A673 (cell line): ENCODE results near the gene SSBP2. TPM values are rescaled to one million over a fixed set of nuclear protein-coding genes. Genes with fewer than 3 reads are reported as not detected.

Source experiments
- BruUV-seq: library from RNA; stranded (reverse); fragments of 400-500 nt; replicated peaks from 2 replicates; lab custom pipeline; 2021; lab: Mats Ljungman, UMichigan
- CTCF ChIA-PET: fragments of 300-600 bp; sonication (Branson Sonifier 250); formaldehyde crosslinking; loops from one replicate; lab custom pipeline; 2022; ENCODE audit warnings: antibody characterized with exemption; lab: Charles Lee
- POLR2A ChIA-PET: fragments of 300-600 bp; sonication (Branson Sonifier 250); formaldehyde crosslinking; loops from one replicate; lab custom pipeline; 2022; ENCODE audit warnings: antibody characterized with exemption; ENCODE audit not compliant: low non-redundant PET; lab: Charles Lee
- DNase-seq: peaks from one replicate; pipeline ENCODE4 v3.0.0-alpha.2; 2015; ENCODE audit warnings: low spot score
- H3K27ac ChIP-seq: fragments of 200-600 bp; sonication (generic); 2 replicates; pipeline ENCODE4 v1.5.1; 2016; ENCODE audit warnings: mixed run types, low read depth, mild to moderate bottlenecking, mixed read lengths, antibody characterized with exemption, low read length; ENCODE audit not compliant: poor library complexity, severe bottlenecking
- H3K27me3 ChIP-seq: fragments of 200-600 bp; sonication (generic); replicated peaks from 2 replicates; pipeline ENCODE4 v1.6.1; 2017; ENCODE audit warnings: mixed run types, low read depth, mild to moderate bottlenecking, mixed read lengths, antibody characterized with exemption, low read length; ENCODE audit not compliant: insufficient read depth, poor library complexity
- H3K36me3 ChIP-seq: fragments of 200-600 bp; sonication (generic); 2 replicates; pipeline ENCODE4 v1.6.1; 2016; ENCODE audit warnings: mixed run types, mild to moderate bottlenecking, mixed read lengths, antibody characterized with exemption, low read length; ENCODE audit not compliant: insufficient read depth, poor library complexity, severe bottlenecking
- H3K4me1 ChIP-seq: fragments of 200-600 bp; sonication (generic); 2 replicates; pipeline ENCODE4 v1.6.1; 2017; ENCODE audit warnings: mixed run types, mild to moderate bottlenecking, mixed read lengths, antibody characterized with exemption, low read length; ENCODE audit not compliant: insufficient read depth, poor library complexity, severe bottlenecking
- H3K4me3 ChIP-seq: fragments of 200-600 bp; sonication (generic); 2 replicates; pipeline ENCODE4 v1.5.1; 2016; ENCODE audit warnings: low read depth, mixed run types, mild to moderate bottlenecking, mixed read lengths, low read length; ENCODE audit not compliant: poor library complexity, severe bottlenecking
- H3K9me3 ChIP-seq: fragments of 200-600 bp; sonication (generic); 2 replicates; pipeline ENCODE4 v1.6.1; 2016; ENCODE audit warnings: mixed run types, low read depth, mild to moderate bottlenecking, mixed read lengths, antibody characterized with exemption, low read length; ENCODE audit not compliant: poor library complexity, severe bottlenecking
- EZH2 ChIP-seq: fragments of 200-600 bp; sonication (generic); IDR thresholded peaks from 2 replicates; pipeline ENCODE4 v1.6.1; 2017; ENCODE audit warnings: borderline replicate concordance, low read depth, mild to moderate bottlenecking, mixed read lengths, antibody characterized with exemption, low read length; ENCODE audit not compliant: poor library complexity, severe bottlenecking
- intact Hi-C: fragments of 100-400 bp; cut with micrococcal nuclease; formaldehyde crosslinking; loops from one replicate; pipeline ENCODE4 v1.10.0; 2022; ENCODE audit not compliant: unreplicated experiment
- total RNA-seq: library from RNA; stranded (reverse); gene quantifications from 2 replicates; pipeline ENCODE4 v1.2.3, GENCODE V29; 2021
- TF ChIP-seq, protein P1 (sequence below): fragments of 300-800, 200-600 bp; sonication (generic); conservative IDR thresholded peaks from 2 replicates; pipeline ENCODE4 v1.5.1; 2017; ENCODE audit warnings: low read depth, mild to moderate bottlenecking, antibody characterized with exemption, low read length, moderate library complexity, mixed read lengths

The SSBP2 gene
- total RNA-seq, 1 experiment from 2014 or later, result 42.8 TPM

DNA sequence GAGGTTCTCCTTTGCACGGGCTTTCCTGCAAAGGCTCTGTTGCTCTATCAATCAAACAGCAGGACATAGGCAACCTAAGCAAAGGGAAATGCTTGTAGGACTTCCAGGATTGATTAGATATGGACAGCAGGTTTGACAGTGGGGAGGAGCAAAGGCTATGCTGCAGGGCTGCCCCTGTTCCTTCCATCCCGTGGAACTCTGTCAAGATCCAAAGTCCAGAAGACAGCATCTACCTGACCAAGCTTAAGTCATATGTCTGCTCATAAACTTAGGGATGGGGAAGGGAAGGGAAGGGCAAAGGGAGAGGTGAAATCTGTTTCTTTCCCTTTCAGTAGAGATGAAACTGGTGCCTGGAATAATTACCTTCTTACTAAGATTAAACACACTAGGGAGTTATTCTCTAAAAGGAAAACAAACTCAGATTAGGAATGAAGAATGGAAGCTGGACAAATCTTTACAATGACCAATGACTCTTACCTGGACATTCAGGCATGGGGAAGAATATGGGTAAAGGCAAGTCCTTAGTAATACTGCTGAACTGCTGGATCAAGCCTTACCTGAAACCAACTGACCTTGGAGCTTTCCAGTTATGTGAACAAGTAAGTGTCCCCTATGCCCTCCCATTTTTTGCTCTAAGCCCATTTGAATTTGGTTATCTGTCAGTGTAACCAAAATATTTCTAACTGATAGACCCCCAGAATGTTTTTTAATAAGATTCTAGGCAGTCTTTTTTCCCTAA, 348.5 kb downstream of the SSBP2 start:
- Histone ChIP-seq H3K4me3 (no peak overlapping the region), H3K36me3 (no peaks in the 10 kb centered on the region), H3K4me1 (no peaks in the 10 kb centered on the region), H3K9me3 (no peaks in the 10 kb centered on the region), H3K27ac (no peak overlapping the region), H3K27me3 (no peaks in the 10 kb centered on the region)
- POLR2A ChIA-PET, result no interaction called here
- intact Hi-C loops, result no loop called here
- TF ChIP-seq, protein P1, sequence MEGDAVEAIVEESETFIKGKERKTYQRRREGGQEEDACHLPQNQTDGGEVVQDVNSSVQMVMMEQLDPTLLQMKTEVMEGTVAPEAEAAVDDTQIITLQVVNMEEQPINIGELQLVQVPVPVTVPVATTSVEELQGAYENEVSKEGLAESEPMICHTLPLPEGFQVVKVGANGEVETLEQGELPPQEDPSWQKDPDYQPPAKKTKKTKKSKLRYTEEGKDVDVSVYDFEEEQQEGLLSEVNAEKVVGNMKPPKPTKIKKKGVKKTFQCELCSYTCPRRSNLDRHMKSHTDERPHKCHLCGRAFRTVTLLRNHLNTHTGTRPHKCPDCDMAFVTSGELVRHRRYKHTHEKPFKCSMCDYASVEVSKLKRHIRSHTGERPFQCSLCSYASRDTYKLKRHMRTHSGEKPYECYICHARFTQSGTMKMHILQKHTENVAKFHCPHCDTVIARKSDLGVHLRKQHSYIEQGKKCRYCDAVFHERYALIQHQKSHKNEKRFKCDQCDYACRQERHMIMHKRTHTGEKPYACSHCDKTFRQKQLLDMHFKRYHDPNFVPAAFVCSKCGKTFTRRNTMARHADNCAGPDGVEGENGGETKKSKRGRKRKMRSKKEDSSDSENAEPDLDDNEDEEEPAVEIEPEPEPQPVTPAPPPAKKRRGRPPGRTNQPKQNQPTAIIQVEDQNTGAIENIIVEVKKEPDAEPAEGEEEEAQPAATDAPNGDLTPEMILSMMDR, result no peak
- TF ChIP-seq EZH2, result no peak
- DNase-seq, result no peak
- CTCF ChIA-PET, result no interaction called here
- BruUV-seq, result no TSS peak

DNA sequence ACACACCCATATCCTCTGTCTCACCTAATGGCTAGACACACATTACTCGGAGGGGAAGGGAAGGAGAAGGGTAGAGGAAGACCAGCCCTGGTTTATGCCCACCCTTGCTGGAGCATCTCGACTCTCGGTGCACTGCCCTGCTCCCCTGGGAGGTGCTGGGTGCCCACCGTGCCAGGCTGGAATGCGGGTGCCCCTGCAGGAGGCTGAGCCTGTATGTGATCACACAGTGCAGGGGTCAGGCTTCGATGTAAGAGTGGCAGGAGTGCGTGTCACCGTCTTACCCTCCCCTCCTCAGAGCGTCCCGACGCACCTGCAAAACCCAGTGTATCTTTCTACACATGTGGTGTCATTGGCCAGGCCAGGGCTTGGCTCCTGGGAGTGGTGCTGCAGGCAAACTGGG, 349.6 kb downstream of the SSBP2 start:
- TF ChIP-seq EZH2, result no peak
- TF ChIP-seq, protein P1, result no peak
- no peak overlapping the region for H3K4me3 ChIP-seq
- POLR2A ChIA-PET, result no interaction called here
- no peak for DNase-seq
- no peak overlapping the region for H3K27ac ChIP-seq
- H3K4me1 ChIP-seq, result no peaks in the 10 kb centered on the region
- no peaks in the 10 kb centered on the region for H3K36me3 ChIP-seq
- no peaks in the 10 kb centered on the region for H3K9me3 ChIP-seq
- CTCF ChIA-PET, result interaction anchor here (0.6 kb wide), 1 partner anchor 16 kb away, joined by 3 read pairs; no protein-coding TSS in a partner anchor
- no peaks in the 10 kb centered on the region for H3K27me3 ChIP-seq
- BruUV-seq, result no TSS peak
- intact Hi-C loops, result no loop called here

DNA sequence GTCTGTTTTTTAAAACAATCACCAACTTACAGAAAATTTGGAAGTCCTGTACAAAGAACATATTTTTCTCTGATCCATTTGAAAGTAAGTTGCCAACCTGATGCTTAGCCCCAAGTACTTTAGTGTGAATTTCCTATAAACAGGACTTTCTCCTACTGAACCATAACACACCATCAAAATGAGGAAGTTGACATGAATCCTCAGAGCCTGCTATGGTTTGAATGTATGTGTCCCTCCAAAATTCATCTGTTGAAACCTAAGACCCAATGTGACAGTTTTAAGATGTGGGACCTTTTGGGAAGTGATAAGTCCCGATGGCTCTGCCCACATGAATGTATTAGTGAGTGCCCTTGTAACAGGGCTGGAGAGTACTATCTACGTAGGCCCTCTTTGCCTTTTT, 350.5 kb downstream of the SSBP2 start:
- H3K4me3 ChIP-seq, result no peak overlapping the region
- intact Hi-C loops, result no loop called here
- no peak for DNase-seq
- TF ChIP-seq, protein P1, result no peak
- TF ChIP-seq EZH2, result no peak
- H3K4me1 ChIP-seq, result no peaks in the 10 kb centered on the region
- no peaks in the 10 kb centered on the region for H3K9me3 ChIP-seq
- ChIA-PET CTCF (interaction anchor here (0.6 kb wide), 1 partner anchor 15 kb away, joined by 3 read pairs; no protein-coding TSS in a partner anchor), POLR2A (no interaction called here)
- H3K36me3 ChIP-seq, result no peaks in the 10 kb centered on the region
- BruUV-seq, result no TSS peak
- H3K27me3 ChIP-seq, result no peaks in the 10 kb centered on the region
- no peak overlapping the region for H3K27ac ChIP-seq
